Measurements from ENCODE around the gene AQP1. TPM values are rescaled to one million over a fixed set of nuclear protein-coding genes. Genes with fewer than 3 reads are reported as not detected.

The AQP1 gene
- total RNA-seq, 5 donors from 2014 or later (not counting 1 experiment from before 2014, with no cell fraction given): 0.13 to 1.9 (median 0.79) TPM

DNA sequence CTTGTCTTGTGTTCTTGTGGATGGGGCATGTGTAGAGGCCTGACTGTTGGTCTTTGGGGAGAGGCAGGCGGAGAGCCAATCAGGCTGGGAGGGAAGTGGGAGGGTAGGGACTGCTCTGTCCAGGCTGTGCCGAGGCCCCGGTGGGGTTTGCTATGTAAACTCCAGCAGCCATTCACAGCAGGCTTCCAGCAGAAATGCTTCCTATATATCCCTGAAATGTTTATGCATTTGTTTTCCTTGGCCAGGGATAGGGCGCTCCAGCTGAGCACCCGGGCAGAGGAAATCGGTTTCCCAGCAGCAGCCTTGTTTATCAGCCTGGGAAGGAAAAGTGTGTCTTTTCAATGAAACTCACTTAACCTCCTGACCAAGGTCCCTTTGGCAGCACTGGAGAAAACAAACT lies 18.3 kb upstream of the AQP1 start:
- CTCF ChIA-PET: no interaction called here
- 83% methylated on average over 1 of the region's 6 CpGs for WGBS (ENCODE audit: insufficient coverage)
- no peaks in the 10 kb centered on the region for H3K36me3 ChIP-seq (ENCODE audit: control insufficient read depth in 2 of 2, extremely low read depth in 1 of 2, insufficient read depth in 1 of 2, low read length in 1 of 2)

DNA sequence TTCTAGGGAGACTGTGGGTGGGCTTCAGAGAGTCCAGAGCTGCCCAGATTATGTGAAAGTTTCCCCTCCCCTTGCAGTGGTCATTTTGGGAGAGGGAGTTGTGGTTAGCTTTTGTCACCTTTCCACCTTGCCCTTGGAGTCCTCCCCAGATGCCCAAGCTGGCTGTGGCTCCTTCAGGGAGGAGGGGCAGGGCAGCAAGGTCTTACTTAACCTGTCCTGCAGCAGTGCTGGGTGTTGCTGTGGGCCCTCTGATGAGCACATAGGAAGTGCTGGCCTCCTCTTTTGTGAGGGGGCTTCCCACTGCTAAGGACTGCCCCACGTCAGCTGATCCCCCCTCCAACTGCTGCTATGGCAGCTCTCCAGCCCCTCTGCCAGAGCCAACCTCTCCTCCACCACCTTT lies 17.6 kb upstream of the AQP1 start:
- CTCF ChIA-PET: interaction anchor here in 1 of 2 donors (0.6 kb wide), 1 partner anchor 16 kb away, joined by 4 read pairs; no protein-coding TSS in a partner anchor
- WGBS (ENCODE audit: insufficient coverage): 50% methylated on average over 1 of the region's 1 CpG
- ATAC-seq (replicated peaks in 1 of 4): no peak

More for the DNA sequence above, 18.3 kb upstream of the AQP1 start:
- Mint-ChIP-seq H3K9me3 (peaks cover 0 to 8% (median 6%) of the 10 kb centered on the region in 3 donors), H3K4me1 (no peaks in the 10 kb centered on the region), H3K27me3 (no peaks in the 10 kb centered on the region), H3K36me3 (no peaks in the 10 kb centered on the region), H3K27ac (no peak overlapping the region), H3K4me3 (no peak overlapping the region)
- H3K9me3 ChIP-seq: no peaks in the 10 kb centered on the region
- POLR2A ChIA-PET: no interaction called here
- DNase-seq (no peak), ATAC-seq (replicated peaks in 1 of 4) (no peak)
- no peak overlapping the region for H3K27ac ChIP-seq (ENCODE audit: low read length)
- H3K4me1 ChIP-seq (ENCODE audit: control insufficient read depth in 1 of 2, extremely low read depth in 1 of 2, insufficient read depth in 2 of 2, low read length in 2 of 2): no peaks in the 10 kb centered on the region
- H3K27me3 ChIP-seq (replicated peaks in 1 of 2; ENCODE audit: control insufficient read depth in 2 of 2, extremely low read depth in 1 of 2, insufficient read depth in 2 of 2, low read length in 1 of 2): peaks cover 0 to 14% of the 10 kb centered on the region in 2 experiments
- no peak overlapping the region for H3K4me3 ChIP-seq (ENCODE audit: control insufficient read depth in 1 of 2, extremely low read depth in 1 of 2, low read length in 1 of 2)

DNA sequence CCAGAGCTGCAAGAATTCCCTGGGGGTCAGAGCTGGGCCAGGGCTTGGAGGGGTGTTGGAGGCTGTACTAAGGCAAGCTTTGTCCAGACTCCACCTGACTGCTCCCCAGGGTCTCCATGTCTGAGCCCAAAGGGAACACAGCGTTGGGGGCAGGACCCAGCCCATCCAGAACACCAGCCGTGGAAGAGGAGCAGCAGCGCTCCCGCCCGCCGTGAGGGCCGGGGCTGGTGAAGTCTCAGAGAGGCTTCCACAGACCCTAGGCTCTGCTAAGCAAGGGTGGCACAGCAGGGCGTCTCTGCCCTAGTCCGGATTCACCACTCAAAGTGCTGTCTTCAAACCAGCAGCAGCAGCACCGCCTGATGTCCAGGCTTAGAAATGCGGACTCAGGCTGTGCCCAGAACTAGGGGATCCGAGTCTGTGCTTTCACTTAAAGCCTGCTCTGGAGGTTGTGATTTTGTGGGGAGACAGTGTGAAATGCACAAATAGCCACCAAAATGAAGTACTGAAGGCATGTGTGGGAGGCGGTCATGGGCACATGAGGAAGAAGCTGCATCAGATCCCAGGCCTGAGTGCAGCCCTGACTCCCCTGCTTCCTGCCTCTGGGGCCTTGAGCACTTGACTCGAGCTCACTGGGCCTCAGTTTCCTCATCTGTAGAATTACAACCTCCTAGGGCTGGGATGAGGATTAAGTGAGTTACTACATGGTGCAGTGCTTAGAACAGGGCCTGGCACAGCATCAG lies 16.6 kb upstream of the AQP1 start:
- H3K27ac Mint-ChIP-seq: no peak overlapping the region
- H3K9me3 ChIP-seq: no peaks in the 10 kb centered on the region
- H3K27me3 Mint-ChIP-seq: no peaks in the 10 kb centered on the region
- ChIA-PET CTCF (no interaction called here), POLR2A (no interaction called here)
- H3K9me3 Mint-ChIP-seq: peaks cover 0 to 8% (median 6%) of the 10 kb centered on the region in 3 donors
- 87% methylated on average over 13 of the region's 14 CpGs for WGBS (ENCODE audit: insufficient coverage)
- DNase-seq (no peak), ATAC-seq (replicated peaks in 1 of 4) (no peak)
- no peak overlapping the region for H3K4me3 ChIP-seq (ENCODE audit: control insufficient read depth in 1 of 2, extremely low read depth in 1 of 2, low read length in 1 of 2)
- H3K4me1 ChIP-seq (ENCODE audit: control insufficient read depth in 1 of 2, extremely low read depth in 1 of 2, insufficient read depth in 2 of 2, low read length in 2 of 2): no peaks in the 10 kb centered on the region
- H3K36me3 ChIP-seq (ENCODE audit: control insufficient read depth in 2 of 2, extremely low read depth in 1 of 2, insufficient read depth in 1 of 2, low read length in 1 of 2): no peaks in the 10 kb centered on the region
- H3K4me1 Mint-ChIP-seq: no peaks in the 10 kb centered on the region
- no peaks in the 10 kb centered on the region for H3K36me3 Mint-ChIP-seq
- no peak overlapping the region for H3K4me3 Mint-ChIP-seq
- no peak overlapping the region for H3K27ac ChIP-seq (ENCODE audit: low read length)
- peaks cover 0 to 14% of the 10 kb centered on the region in 2 experiments for H3K27me3 ChIP-seq (replicated peaks in 1 of 2; ENCODE audit: control insufficient read depth in 2 of 2, extremely low read depth in 1 of 2, insufficient read depth in 2 of 2, low read length in 1 of 2)

More for the DNA sequence above, 17.6 kb upstream of the AQP1 start:
- H3K27ac ChIP-seq (ENCODE audit: low read length): no peak overlapping the region
- H3K9me3 Mint-ChIP-seq: peaks cover 0 to 8% (median 6%) of the 10 kb centered on the region in 3 donors
- no peak overlapping the region for H3K27ac Mint-ChIP-seq
- H3K27me3 ChIP-seq (replicated peaks in 1 of 2; ENCODE audit: control insufficient read depth in 2 of 2, extremely low read depth in 1 of 2, insufficient read depth in 2 of 2, low read length in 1 of 2): peaks cover 0 to 14% of the 10 kb centered on the region in 2 experiments
- DNase-seq: no peak
- no peaks in the 10 kb centered on the region for H3K27me3 Mint-ChIP-seq
- H3K4me1 ChIP-seq (ENCODE audit: control insufficient read depth in 1 of 2, extremely low read depth in 1 of 2, insufficient read depth in 2 of 2, low read length in 2 of 2): no peaks in the 10 kb centered on the region
- no peak overlapping the region for H3K4me3 Mint-ChIP-seq
- no peak overlapping the region for H3K4me3 ChIP-seq (ENCODE audit: control insufficient read depth in 1 of 2, extremely low read depth in 1 of 2, low read length in 1 of 2)
- no peaks in the 10 kb centered on the region for H3K36me3 ChIP-seq (ENCODE audit: control insufficient read depth in 2 of 2, extremely low read depth in 1 of 2, insufficient read depth in 1 of 2, low read length in 1 of 2)
- H3K4me1 Mint-ChIP-seq: no peaks in the 10 kb centered on the region
- H3K36me3 Mint-ChIP-seq: no peaks in the 10 kb centered on the region
- no peaks in the 10 kb centered on the region for H3K9me3 ChIP-seq
- POLR2A ChIA-PET: no interaction called here

DNA sequence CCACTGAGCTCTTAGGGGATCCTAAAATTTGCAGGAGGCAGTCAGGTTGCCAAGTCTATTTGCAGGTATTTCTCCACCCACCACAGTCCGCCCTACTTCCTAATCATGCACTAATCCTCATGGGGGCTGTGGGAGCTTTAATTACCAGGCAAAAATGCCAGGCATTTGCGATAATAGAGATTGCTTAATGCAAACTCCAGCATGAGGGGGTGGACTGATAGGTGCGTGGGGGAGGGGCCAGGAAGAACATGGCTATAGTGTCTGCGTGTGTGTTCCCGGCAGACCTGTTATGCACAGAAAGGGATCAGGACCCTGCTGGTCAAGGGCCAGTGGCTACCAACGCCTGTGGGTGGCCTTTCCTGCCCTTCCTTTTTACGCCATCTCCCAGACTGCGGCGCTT lies 15.6 kb upstream of the AQP1 start:
- Mint-ChIP-seq H3K4me1 (no peaks in the 10 kb centered on the region), H3K4me3 (no peak overlapping the region), H3K27ac (no peak overlapping the region), H3K9me3 (peaks cover 0 to under 1% (median 0%) of the 10 kb centered on the region in 3 donors), H3K27me3 (no peaks in the 10 kb centered on the region), H3K36me3 (no peaks in the 10 kb centered on the region)
- 91% methylated on average over 7 of the region's 9 CpGs for WGBS (ENCODE audit: insufficient coverage)
- Histone ChIP-seq H3K27ac (ENCODE audit: low read length) (no peak overlapping the region), H3K36me3 (ENCODE audit: control insufficient read depth in 2 of 2, extremely low read depth in 1 of 2, insufficient read depth in 1 of 2, low read length in 1 of 2) (no peaks in the 10 kb centered on the region), H3K4me3 (ENCODE audit: control insufficient read depth in 1 of 2, extremely low read depth in 1 of 2, low read length in 1 of 2) (no peak overlapping the region), H3K4me1 (ENCODE audit: control insufficient read depth in 1 of 2, extremely low read depth in 1 of 2, insufficient read depth in 2 of 2, low read length in 2 of 2) (no peaks in the 10 kb centered on the region), H3K27me3 (replicated peaks in 1 of 2; ENCODE audit: control insufficient read depth in 2 of 2, extremely low read depth in 1 of 2, insufficient read depth in 2 of 2, low read length in 1 of 2) (peaks cover 0 to 14% of the 10 kb centered on the region in 2 experiments), H3K9me3 (no peaks in the 10 kb centered on the region)
- CTCF ChIA-PET: no interaction called here
- DNase-seq (no peak), ATAC-seq (replicated peaks in 1 of 4) (no peak)
- POLR2A ChIA-PET: no interaction called here

DNA sequence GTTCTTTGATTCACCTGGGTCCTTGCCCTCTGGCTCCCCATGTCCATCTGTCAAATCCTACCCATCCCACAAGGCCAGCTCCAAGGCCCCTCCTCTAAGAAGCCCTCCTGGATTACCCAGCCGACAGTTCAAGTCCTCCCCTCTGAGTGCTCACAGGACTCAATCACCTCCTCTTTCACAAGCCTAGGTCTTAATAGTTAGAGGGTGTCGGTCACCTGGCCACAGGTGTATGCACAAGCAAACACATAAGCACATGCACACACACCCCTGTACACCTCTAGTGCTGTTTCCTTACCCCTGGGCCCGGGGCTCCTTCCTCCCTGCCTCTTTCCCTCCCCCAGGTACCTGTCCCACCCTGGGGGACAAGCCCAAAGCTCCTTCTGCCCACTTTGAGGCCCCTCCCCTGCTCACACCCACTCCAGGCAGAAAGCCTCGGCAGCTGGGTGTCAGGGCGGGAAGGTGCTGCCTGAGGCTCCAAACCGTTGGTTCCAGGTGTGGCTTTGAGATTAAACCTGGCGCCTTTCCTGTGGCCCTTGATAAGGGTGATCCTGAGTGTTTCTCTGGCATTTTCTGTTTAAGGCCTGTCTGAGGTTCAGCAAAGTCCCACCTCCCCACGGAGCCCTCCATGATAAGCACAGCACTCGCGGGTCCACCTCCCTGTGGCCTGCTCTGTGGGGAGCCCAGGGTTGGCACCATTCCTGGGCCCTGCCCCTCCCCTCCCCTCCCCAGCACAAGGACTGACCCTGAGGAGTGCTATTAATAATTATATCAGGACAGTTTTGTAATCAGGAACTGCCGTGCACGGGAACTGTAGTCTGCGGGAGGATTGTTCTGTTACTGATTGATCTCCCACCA lies 14.6 kb upstream of the AQP1 start:
- H3K27me3 Mint-ChIP-seq: no peaks in the 10 kb centered on the region
- H3K4me1 ChIP-seq (ENCODE audit: control insufficient read depth in 1 of 2, extremely low read depth in 1 of 2, insufficient read depth in 2 of 2, low read length in 2 of 2): no peaks in the 10 kb centered on the region
- no peaks in the 10 kb centered on the region for H3K4me1 Mint-ChIP-seq
- DNase-seq (no peak), ATAC-seq (replicated peaks in 1 of 4) (no peak)
- H3K36me3 ChIP-seq (ENCODE audit: control insufficient read depth in 2 of 2, extremely low read depth in 1 of 2, insufficient read depth in 1 of 2, low read length in 1 of 2): no peaks in the 10 kb centered on the region
- no peaks in the 10 kb centered on the region for H3K36me3 Mint-ChIP-seq
- H3K4me3 Mint-ChIP-seq: no peak overlapping the region
- no peak overlapping the region for H3K27ac Mint-ChIP-seq
- H3K4me3 ChIP-seq (ENCODE audit: control insufficient read depth in 1 of 2, extremely low read depth in 1 of 2, low read length in 1 of 2): no peak overlapping the region
- WGBS (ENCODE audit: insufficient coverage): 68% methylated on average over 6 of the region's 13 CpGs
- H3K27me3 ChIP-seq (replicated peaks in 1 of 2; ENCODE audit: control insufficient read depth in 2 of 2, extremely low read depth in 1 of 2, insufficient read depth in 2 of 2, low read length in 1 of 2): peaks cover 0 to 14% of the 10 kb centered on the region in 2 experiments
- POLR2A ChIA-PET: no interaction called here
- H3K9me3 Mint-ChIP-seq: no peaks in the 10 kb centered on the region
- H3K27ac ChIP-seq (ENCODE audit: low read length): no peak overlapping the region
- CTCF ChIA-PET: no interaction called here
- no peaks in the 10 kb centered on the region for H3K9me3 ChIP-seq

DNA sequence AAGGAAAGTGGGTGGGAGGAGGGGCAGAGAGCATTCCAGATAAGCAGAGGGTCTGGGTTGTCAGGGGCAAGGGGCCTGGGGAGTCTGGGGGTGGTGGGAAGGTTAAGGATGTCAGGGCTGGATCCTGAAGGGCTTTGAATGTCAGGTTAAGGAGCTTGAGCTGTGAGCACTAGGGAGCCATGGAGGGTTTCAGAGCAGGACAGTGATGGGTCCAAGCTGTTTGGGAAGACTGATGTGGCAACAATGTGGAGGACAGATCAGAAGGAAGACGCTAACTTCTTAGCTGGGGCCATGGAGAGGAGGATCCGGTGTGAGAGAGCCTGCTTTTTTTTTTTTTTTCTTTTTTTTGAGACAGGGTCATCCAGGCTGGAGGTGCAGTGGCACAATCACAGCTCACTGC lies 13.9 kb upstream of the AQP1 start:
- Histone ChIP-seq H3K27ac (ENCODE audit: low read length) (no peak overlapping the region), H3K36me3 (ENCODE audit: control insufficient read depth in 2 of 2, extremely low read depth in 1 of 2, insufficient read depth in 1 of 2, low read length in 1 of 2) (no peaks in the 10 kb centered on the region), H3K4me1 (ENCODE audit: control insufficient read depth in 1 of 2, extremely low read depth in 1 of 2, insufficient read depth in 2 of 2, low read length in 2 of 2) (no peaks in the 10 kb centered on the region), H3K27me3 (replicated peaks in 1 of 2; ENCODE audit: control insufficient read depth in 2 of 2, extremely low read depth in 1 of 2, insufficient read depth in 2 of 2, low read length in 1 of 2) (peaks cover 0 to 15% of the 10 kb centered on the region in 2 experiments), H3K4me3 (ENCODE audit: control insufficient read depth in 1 of 2, extremely low read depth in 1 of 2, low read length in 1 of 2) (no peak overlapping the region), H3K9me3 (no peaks in the 10 kb centered on the region)
- H3K9me3 Mint-ChIP-seq: no peaks in the 10 kb centered on the region
- H3K4me3 Mint-ChIP-seq: no peak overlapping the region
- ATAC-seq (replicated peaks in 1 of 4) (no peak), DNase-seq (no peak)
- no peaks in the 10 kb centered on the region for H3K4me1 Mint-ChIP-seq
- no peak overlapping the region for H3K27ac Mint-ChIP-seq
- H3K27me3 Mint-ChIP-seq: no peaks in the 10 kb centered on the region
- H3K36me3 Mint-ChIP-seq: no peaks in the 10 kb centered on the region
- ChIA-PET POLR2A (no interaction called here), CTCF (interaction anchor here in 1 of 2 donors (0.5 to 0.7 kb wide), 3 partner anchors 33 to 44 kb away, joined by 4 to 7 read pairs (median 4); no protein-coding TSS in a partner anchor)
- WGBS (ENCODE audit: insufficient coverage): 80% methylated on average over 2 of the region's 2 CpGs
